Stomach (tissue), 4 donors: ENCODE results near the gene MANSC1.

Source experiments
- POLR2A ChIP-seq, 4 donors: fragments of 450-650 bp; IDR thresholded peaks; one replicate each; pipeline ENCODE4 v1.6.1; 2016; ENCODE audit warnings: antibody characterized with exemption in 4 of 4, control low read depth in 2 of 4, mild to moderate bottlenecking in 1 of 4, moderate library complexity in 1 of 4
- POLR2AphosphoS5 ChIP-seq, 3 donors: sonication (generic); formaldehyde crosslinking; IDR thresholded peaks; one replicate each; pipeline ENCODE4 v1.6.1; 2016; ENCODE audit warnings: antibody characterized with exemption in 3 of 3
- TF ChIP-seq, protein P1 (sequence below), 7 experiments: fragments of 450-650 bp in 4 of 7; fragments of 200-600 bp in 3 of 7; sonication (generic) in 3 of 7; IDR thresholded peaks; one replicate each; pipeline ENCODE4 v1.5.1; 2016 to 2019; ENCODE audit warnings: antibody characterized with exemption in 7 of 7, control low read depth in 2 of 7, mild to moderate bottlenecking in 1 of 7

- no peak for TF ChIP-seq POLR2AphosphoS5 (IDR thresholded peaks at IDR 0.05)
- TF ChIP-seq, protein P1, sequence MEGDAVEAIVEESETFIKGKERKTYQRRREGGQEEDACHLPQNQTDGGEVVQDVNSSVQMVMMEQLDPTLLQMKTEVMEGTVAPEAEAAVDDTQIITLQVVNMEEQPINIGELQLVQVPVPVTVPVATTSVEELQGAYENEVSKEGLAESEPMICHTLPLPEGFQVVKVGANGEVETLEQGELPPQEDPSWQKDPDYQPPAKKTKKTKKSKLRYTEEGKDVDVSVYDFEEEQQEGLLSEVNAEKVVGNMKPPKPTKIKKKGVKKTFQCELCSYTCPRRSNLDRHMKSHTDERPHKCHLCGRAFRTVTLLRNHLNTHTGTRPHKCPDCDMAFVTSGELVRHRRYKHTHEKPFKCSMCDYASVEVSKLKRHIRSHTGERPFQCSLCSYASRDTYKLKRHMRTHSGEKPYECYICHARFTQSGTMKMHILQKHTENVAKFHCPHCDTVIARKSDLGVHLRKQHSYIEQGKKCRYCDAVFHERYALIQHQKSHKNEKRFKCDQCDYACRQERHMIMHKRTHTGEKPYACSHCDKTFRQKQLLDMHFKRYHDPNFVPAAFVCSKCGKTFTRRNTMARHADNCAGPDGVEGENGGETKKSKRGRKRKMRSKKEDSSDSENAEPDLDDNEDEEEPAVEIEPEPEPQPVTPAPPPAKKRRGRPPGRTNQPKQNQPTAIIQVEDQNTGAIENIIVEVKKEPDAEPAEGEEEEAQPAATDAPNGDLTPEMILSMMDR (IDR thresholded peaks at IDR 0.05): no peak
- no peak for TF ChIP-seq POLR2A (IDR thresholded peaks at IDR 0.05)
Observed at GRCh38 chr12:12338527-12339168, 11.4 kb downstream of the MANSC1 start.
